Forelimb muscle (tissue), 1 donor: ENCODE data around the gene LMF1. TPM values are rescaled to one million over a fixed set of nuclear protein-coding genes. Genes with fewer than 3 reads are reported as not detected.
"Not testable (repeated sequence)": the region's sequence is repeated elsewhere in the genome, so short reads cannot be mapped to it uniquely, and the experiment has no call there.

Experiments
- DNase-seq: peaks from one replicate; pipeline ENCODE4 v3.0.0-alpha.2; 2013; ENCODE audit warnings: low read depth
- polyA plus RNA-seq: library from polyadenylated mRNA; unstranded; fragments of 120-200 nt; gene quantifications from one replicate; pipeline ENCODE4 v1.2.1, GENCODE V29; 2013; ENCODE audit not compliant: insufficient read length

The LMF1 gene
- polyA plus RNA-seq, 1 donor, result 9.4 TPM

DNA sequence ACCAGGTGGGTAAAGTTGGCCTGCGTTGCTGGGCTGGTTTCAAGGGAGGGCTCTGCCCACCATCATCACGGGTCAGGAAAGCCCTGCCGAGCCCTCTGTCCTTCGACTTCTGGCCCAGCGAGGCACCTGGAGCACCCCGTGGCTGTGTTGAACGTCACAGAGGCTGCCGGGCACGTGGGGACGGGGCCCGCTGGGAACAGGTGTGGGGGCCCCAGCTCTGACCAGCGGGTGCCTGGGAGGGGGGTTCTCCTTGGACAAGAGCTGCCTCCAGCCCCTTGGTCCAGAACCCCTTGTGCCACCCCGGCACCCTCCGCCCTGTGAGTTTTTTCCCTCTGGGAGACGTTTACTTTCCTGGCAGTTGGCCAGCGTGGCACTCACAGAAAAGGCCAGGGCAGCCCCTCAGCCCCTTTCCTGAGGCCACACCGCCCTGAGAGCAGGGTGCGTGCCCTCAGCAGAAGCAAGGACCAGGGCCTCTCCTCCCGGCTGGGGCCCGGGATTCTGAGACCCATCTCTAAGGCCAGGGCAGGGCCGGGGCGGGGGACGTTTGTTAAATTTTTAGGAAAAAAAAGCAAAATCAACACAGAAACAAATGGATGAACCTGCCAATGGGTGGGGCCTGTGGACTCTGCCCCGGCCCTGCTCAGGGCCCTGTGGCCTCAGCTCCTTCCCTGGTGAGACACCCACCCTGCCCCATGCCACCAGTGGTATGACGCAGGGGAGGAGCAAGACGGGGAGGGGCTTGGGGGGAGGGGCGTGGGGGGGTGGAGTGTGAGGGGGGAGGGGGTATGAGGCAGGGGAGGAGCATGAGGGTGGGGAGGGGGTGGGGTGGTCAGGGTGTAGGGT lies 139.0 kb downstream of the LMF1 start:
- DNase-seq, result no peak

DNA sequence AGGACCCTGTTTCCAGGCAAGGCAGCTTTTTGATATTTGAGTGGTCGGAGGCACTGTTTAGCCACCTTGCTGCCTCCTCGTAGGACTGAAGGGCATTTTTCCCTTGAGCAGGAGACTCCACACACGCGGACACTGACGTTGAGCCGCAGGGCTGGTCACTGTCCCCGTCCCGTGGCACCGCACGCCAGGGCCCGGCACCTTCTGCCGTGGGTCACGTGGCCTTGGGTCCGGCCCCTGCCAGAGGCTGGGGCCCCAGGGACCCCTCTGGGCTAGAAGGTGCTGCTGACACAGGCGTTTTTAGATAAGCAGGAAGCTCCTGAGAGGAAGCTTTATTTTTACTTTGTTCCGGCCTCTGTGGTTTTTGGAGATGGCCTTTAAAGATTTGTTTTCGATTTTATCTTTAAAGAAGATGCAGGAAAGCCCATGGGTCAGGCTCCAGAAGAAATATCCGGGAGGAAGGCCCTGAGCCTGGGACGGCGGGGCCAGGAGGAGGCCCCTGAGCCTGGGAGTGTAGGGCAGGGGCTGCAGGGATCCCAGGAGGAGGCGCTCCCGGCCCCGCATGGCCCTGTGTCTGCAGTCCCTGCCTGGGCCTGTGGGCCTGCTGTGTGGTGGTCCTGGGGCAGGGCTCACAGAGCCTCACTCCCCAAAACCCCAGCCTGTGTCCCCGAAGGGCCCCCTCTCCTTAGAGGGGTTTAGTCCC lies 139.8 kb downstream of the LMF1 start:
- DNase-seq, result no peak

DNA sequence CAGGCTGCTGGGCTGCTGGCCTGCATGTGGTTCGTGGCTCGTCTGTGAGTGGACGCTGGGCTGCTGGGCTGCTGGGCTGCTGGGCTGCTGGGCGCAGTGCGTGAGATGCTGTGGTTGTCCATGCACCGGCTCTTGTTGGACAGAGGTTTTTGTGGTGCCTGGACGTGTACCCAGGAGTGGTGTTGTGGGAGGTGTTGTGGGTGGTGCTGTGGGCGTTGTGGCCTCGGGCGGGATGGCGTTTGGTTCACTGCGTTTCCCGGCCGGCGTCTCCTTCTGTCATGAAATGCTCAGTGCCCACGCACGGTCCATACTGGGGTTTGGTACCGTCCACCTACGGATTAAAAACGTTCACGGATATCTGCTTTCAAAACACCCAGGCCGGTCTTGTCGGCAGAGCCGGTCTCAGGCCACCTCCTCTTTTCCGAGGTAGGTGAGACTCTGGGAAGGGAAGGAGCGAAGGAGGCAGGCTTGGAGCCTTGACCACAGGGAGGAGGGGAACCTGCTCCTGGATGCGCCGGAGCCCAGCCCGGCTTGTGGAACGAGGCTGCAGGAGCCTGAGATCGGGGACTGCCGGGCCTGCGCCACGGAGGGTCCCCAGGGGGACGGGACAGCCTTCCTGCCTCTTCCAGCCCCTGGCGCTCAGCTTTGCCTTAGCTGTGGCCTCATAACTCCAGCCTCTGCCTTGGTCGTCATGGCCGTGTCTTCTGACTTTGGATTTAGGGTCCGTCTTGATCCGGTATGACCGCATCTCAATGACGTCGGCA lies 140.5 kb downstream of the LMF1 start:
- DNase-seq, result no peak

DNA sequence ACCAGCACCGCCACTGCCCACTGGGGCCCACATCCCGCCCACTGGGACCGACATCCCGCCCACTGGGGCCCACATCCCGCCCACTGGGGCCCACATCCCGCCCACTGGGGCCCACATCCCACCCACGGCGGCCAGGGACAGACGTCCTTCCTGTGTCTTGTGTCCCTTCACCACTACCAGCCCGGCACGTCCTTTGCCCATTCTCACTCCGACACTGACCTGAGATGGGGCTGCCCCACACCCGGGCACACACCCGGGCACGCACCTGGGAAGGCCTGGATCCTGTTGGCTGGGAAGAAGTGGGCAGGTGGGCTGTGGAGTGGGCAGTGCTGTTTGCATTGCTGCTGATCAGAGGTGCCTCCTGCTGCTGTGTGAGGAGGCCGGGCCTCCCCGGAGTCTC lies 141.9 kb downstream of the LMF1 start:
- DNase-seq, result no peak

DNA sequence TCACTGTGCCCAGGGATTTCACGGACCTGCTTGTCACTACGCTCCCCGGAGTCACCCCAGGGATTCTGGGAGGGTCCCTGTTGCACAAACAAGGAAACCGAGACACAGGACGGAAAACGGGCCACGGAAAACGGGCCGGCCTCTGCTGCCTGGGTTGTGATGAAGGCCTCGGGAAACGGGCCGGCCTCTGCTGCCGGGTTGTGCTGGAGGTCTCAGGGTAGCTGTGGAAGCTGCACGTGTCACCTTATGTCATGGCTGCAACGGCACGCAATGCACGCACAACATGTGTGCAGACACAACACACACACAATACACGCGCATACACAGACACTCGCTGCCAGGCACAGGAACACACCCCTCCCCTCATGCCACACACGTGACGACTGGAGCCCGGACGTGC lies 143.3 kb downstream of the LMF1 start:
- DNase-seq, result no peak

DNA sequence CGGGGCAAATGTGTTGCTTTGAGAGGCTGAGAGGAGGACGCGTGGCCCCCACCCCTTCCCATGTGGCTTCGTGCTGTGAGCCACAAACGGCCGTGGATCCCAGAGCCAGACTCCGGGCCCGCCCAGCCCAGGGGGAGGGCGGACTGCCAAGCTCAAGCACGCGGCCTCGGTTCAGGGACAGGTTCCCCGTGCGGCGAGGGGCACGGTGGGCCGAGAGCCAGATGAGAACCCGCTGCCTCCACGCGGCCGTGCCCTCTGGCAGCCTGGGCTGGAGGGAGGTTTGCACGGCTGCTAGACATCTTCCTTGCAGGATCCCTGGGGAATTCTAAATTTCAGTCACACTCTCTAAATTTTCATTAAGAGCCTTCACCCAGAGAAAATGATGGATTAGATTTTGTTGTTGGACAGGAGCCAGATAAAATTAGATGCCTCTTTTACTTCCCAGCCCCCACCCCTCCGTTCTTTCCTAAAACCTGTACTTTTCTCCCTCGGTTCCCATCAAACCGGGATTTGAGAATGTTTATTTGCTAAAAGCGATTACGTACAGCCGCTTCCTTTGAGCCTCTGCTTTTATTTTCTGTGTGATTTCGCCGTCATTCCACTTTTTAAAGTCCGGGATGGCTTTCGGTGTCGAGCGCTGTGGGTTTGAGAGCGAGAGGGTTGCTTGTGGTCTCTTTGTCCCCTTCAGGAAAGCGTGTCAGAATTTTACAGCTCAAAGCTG lies 145.3 kb downstream of the LMF1 start:
- no peak for DNase-seq

DNA sequence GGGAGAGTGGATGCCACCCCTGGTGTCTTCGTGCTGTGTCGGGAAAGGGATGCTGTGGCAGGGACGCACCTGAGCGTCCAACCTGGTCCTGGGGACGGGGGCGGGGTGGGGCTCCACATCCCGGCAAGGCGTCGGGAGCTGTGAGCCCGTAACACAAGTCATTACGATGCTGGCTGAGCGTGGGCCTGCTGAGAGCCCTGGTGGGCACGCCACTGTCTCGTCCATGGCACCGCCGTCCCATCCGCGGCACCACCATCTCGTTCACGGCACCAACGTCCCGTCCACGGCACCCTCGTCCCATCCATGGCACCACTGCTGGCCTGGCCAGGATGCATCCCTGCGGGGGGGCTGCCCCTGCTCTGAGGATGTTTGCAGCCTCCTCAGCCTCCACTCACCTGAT lies 146.2 kb downstream of the LMF1 start:
- no peak for DNase-seq

DNA sequence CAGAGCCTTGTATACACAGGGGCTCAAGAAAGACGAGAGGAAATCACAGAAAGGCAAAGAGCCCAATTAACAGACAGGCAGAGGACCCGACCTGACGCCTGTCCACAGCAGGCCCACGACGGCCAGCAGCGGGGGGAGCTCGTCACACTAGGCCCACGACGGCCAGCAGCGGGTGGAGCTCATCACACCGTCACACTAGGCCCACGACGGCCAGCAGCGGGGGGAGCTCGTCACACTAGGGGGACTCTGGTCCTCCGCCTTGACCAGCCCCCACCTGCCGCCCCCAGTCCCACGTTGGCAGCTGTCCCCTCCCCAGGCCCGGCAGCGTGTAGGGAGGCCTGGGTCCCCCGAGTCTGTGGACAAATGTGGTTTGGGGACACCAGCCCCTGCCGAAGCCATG lies 146.6 kb downstream of the LMF1 start:
- no peak for DNase-seq

DNA sequence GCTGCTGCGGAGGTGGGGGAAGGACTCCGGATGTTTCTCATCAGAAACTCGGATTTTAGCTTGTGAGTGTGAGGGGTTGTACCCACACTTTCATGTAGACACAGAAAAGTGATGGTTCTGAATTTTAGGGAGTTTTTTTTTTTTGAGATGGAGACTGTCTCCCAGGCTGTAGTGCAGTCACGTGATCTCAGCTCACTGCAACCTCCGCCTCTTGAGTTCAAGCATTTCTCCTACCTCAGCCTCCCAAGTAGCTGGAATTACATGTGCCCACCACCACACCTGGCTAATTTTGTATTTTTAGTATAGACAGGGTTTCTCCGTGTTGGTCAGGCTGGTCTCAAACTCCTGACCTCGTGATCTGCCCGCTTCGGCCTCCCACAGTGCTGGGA lies 147.9 kb downstream of the LMF1 start:
- DNase-seq, result no peak

DNA sequence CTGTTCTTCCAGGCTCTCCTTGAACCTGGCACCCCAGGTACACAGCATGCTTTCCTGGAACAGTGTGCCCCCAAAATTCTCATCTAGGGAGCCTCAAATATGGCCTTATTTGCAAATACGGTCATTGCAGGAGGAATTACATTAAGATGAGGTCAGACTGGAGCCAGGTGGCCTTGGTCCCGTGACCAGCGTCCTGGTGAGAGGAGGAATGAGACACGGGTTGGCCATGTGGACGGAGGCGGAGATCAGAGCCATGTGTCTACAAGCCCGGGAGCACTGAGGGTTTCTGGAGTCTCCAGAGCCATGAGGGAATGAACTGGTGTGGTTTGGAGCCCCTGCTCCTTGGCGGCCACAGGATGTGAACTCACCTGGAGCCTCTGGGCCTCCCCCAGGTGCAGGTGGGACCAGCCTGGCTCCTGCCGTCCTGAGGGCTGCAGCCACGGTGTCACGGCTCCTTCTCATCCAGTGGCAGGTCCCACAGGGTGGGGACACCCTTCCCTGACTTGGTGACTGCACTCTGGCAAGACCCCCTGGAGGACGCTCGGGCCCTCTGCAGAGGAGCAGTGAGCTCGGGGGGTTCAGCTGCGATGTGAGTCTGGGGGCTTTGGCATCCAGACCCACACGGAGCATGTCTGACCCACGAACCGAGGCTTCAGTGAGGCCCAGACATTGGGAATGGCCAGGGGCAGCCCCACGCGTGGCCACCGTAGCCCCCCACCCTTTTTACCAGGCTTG lies 148.4 kb downstream of the LMF1 start:
- no peak for DNase-seq

DNA sequence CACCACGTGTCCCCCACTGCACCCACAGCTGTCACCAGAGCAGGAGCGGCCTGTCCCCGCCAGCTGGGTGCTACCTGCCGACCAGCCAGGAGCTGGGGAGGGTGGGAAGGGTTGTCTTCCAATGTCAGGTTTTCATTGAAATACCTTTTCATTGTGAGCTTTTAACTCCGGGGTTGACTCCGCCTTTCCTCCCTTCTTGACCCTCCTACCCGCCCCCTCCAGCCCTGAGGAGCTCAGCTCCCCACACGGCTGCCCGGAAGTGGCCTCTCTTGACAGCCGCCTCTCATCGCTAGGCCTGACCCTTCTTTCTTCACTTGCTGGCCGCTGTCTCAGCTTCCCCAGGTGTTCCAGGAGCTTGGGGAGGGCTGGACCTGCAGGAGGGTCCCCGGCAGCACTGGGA lies 149.0 kb downstream of the LMF1 start:
- no peak for DNase-seq

DNA sequence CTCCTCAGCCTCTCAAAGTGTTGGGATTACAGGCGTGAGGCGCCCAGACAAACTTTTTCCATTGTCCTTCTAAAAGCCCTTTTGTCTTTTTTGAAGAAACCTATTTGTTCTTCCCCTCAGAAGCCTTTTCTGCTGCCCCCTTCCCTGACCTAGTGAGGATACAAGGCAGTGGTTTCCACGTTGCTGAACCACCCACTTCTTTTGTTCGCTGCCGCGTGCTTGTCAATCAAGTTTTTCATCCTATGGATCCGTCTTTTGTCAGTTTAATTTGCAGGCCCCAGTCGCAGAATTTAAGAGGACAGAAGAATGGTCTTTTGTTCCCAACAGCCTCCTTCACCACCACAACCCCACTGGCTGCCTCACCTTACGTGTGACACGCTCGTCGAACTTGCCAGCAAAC lies 150.0 kb downstream of the LMF1 start:
- DNase-seq, result no peak

DNA sequence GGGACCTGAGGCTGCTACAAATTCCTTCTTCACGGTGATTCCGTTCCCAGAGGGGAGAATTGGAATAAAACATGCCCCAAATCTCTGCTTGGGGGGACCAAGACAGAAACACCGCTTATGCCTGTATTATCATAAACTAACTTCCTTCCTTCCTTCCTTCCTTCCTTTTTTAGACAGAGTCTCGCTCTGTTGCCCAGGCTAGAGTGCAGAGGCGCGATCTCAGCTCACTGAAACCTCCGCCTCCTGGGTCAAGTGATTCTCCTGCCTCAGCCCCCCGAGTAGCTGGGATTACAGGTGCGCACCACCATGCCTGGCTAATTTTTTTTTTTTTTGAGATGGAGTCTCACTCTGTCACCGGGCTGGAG lies 150.8 kb downstream of the LMF1 start:
- DNase-seq, result not testable (repeated sequence)

DNA sequence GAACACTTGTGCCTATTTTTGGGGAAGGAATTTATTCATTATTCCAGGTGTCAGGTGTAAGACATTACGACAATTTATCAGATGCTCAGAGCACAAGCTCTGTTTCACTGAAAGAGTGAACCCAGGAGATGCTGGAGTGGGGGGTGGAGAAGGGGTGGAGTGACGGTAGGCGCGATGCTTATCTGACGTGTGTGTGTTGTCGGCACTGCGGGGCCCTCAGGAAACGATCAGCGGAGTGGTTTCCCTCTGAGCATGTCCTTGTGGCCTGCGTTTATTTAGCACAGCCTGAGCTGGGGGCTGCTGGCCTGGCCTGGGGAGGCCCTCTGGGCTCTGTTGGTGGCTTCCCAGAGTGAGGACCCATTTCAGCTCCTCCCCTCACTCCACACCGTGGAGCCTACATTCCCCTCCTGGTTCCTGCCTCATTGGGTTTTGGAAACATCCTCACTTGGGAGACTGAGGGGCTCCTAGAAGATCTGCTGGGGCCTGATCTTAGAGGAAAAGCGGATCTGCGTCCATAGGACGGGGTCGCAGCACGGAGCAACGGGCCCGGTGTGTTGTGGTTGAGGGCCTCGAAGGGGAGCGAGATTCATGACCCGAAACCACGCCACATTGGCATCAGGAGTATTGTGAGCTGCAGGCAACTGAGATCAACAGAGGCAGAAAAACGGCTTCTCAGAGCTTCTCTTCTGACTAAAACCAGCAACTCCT lies 151.3 kb downstream of the LMF1 start:
- DNase-seq, result no peak

DNA sequence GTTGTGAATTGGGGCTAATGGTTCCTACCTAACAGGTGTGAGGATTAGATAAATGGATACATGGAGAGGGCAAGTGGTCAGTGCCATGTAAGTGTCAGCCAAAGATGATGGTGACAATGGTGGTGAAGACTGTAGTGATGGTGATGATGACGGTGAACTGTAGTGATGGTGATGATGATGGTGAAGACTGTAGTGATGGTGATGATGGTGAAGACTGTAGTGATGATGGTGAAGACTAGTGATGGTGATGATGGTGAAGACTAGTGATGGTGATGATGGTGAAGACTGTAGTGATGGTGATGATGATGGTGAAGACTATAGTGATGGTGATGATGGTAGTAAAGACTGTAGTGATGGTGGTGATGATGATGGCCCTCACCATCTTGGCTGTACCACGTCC lies 152.2 kb downstream of the LMF1 start:
- no peak for DNase-seq

DNA sequence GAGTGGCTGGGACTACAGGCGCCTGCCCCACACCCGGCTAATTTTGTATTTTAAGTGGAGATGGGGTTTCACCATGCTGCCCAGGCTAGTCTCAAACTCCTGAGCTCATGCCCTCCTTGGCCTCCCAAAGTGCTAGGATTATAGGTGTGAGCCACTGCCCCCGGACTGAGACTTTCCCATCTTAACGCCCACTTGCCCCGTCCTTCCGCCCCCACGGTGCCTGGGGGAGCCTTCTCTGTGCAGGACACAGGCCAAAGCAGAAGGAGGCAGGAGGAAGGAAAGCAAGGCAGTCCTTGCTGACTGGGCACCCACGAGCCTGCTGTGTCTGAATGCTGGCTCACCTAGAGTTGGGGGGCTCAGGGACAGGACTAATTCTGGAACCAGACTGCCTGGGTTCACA lies 152.7 kb downstream of the LMF1 start:
- no peak for DNase-seq

DNA sequence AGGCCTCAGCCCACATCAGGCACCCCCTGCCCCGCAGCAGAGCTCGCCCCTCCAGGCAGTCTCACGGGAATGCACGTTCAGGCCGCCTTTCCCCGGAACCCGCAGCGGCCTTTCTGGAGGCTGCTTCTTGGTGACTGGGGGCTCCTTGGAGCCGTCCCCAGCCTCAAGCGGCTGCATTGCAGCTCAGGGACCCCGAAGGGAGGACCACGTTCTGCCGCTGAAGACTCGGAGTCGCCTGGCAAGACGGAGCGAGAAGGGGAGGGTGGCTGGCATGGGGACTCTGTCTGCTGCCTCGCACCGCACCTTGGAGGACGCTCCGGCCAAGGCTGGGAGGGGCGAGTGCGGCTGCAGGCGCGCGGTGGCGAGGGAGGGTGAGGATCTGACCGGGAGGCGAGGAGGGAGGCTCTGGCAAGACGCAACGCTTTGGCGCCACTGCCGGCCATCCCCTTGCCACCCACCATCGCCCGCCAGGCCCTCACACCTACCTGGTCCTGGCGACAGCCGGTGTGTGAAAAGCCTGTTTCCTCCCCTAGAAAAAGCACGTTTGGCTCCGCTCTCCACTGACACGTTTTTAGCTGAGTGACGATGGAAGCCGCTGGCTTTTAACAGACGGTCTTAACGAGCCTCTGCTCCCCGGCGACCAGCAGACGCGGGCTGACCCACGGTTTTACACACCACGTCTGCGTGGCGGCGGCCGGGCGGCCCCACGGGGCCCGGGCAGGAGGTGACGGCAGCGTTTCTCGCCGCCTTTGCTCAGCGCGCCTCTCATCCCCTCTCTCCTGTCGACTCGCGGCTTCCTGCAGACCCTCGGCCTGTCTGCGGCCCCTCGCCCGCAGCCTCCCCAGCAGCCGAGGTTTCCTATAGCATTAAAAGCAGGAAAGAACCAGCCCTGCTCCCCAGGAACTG lies 153.5 kb downstream of the LMF1 start:
- DNase-seq, result no peak

DNA sequence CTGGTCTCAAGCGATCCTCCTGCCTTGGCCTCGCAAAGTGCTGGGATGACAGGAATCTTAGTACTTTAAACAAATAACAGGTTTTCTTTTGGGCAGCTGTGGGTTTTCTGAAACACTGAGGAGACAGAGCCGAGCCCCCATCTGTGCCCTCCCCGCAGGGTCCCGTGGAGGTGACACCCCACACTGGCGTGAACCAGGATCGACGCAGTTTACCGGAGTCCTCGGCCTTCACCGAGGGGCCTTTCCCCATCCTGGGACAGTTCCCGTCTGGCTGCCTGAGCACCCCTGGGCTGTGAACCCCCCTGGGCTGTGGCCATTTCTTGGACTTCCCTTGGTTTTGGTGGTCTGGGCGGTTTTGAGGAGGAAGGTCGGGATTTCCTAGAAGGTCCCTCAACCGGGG lies 154.9 kb downstream of the LMF1 start:
- DNase-seq, result no peak

DNA sequence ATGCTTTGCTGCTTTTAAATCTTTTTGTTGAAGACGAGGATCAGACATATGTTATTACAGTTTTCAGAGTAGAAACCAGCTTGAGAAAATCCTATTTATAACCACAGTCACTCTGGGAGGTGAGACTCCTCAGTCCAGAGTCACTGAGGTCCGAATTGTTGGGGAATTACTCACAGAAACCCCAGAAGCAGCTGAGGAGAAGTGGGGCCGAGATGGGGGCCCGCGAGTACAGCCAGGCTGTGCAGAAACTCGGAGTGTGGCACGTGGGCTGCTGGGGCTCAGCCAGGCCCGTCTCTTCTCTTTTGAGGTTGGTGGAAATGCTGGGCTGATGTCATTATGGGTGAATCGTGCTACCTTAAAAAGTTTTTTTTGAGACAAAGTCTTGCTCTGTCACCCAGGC lies 155.8 kb downstream of the LMF1 start:
- DNase-seq, result no peak
